Pancreas (tissue), 10 donors: ENCODE results near the gene FHIT. TPM values are rescaled to one million over a fixed set of nuclear protein-coding genes. Genes with fewer than 3 reads are reported as not detected.
A peak's percentile ranks its signal among the peaks of the same experiment; 100 is the strongest.

Experiments
- ATAC-seq, 4 donors: fragments of 200-7000 bp; cut with Tn5 transposase; one replicate each; pipeline versions ENCODE4 v1.8.0 to v1.9.1; 2020; ENCODE audit warnings: mild to moderate bottlenecking in 4 of 4, moderate library complexity in 4 of 4
- DNase-seq, 6 donors: peaks; one replicate each; pipeline ENCODE4 v3.0.0-alpha.2; 2020
- FAIRE-seq: peaks from 2 replicates; lab custom pipeline; 2012; peaks lifted over from hg19 to GRCh38; lab: Jason Lieb, UNC
- H3K27ac ChIP-seq, 4 donors: fragments of 200-600 bp; sonication (generic); 1 replicate in 3 of 4; 2 replicates in 1 of 4; pipeline versions ENCODE4 v1.5.0 to v1.8.0; 2020
- H3K27me3 ChIP-seq, 4 donors: fragments of 200-600 bp; one replicate each; pipeline ENCODE4 v1.8.0; 2021
- H3K36me3 ChIP-seq, 3 donors: fragments of 200-600 bp; sonication (generic) in 1 of 3; one replicate each; pipeline versions ENCODE4 v1.5.0 to v1.8.0; 2020 to 2021
- H3K4me1 ChIP-seq, 3 donors: fragments of 200-600 bp; one replicate each; pipeline ENCODE4 v1.8.0; 2021
- H3K4me3 ChIP-seq, 4 donors: fragments of 200-600 bp; sonication (generic) in 2 of 4; one replicate each; pipeline versions ENCODE4 v1.5.0 to v1.8.0; 2020 to 2021
- H3K9me3 ChIP-seq, 4 donors: fragments of 200-600 bp; one replicate each; pipeline ENCODE4 v1.8.0; 2021
- WGBS, 2 donors: extraction: QIAGEN DNeasy Blood & Tissue Kit; methylation state at CpG; one replicate each; pipeline ENCODE4 v1.1.7; 2013; 5-methylcytosine and 5-hydroxymethylcytosine counted together
- intact Hi-C, 3 donors: fragments of 100-400 bp; cut with DNase I; formaldehyde crosslinking; loops; one replicate each; pipeline versions ENCODE4 v1.11.1 to v1.14.2; 2022
- polyA plus RNA-seq, 2 donors: library from polyadenylated mRNA; stranded (reverse); fragments of 200-250 nt; gene quantifications; one replicate each; pipeline ENCODE4 v1.2.3, GENCODE V29; 2013
- total RNA-seq, 6 donors: library from RNA; stranded (reverse); fragmentation: NEBNext Ultra II Directional in 4 of 6; extraction: Animal tissue kit (Norgen Biotek cat#: 25700) in 4 of 6; gene quantifications; one replicate each; pipeline versions ENCODE4 v1.2.1 to v1.2.4, GENCODE V29; 2021 to 2023
- TF ChIP-seq, protein P1 (sequence below), 4 donors: fragments of 200-600 bp; sonication (generic) in 3 of 4; IDR thresholded peaks; one replicate each; pipeline versions ENCODE4 v1.5.0 to v1.8.0; 2021; ENCODE audit warnings: antibody characterized with exemption in 4 of 4
- donor health status: healthy with polysubstance abuse.
- donor health status: DM: no; HTN: no; CAD: no; lungs with moderate emphysema.
- donor health status: DM: no; HTN: no; CAD: no.
- donor health status: control.
- donor health status: control.
- donor health status: Bipolar disorder and iron deficiency.
- donor health status: DM: yes; HTN: yes; CAD: no.
- donor health status: DM: no; HTN: no; CAD: no.
- donor health status: DM: no; HTN: no; CAD: no.
- donor health status: DM: yes; HTN: yes; CAD: no.

Gene FHIT
- total and polyA plus RNA-seq, 8 donors = 4.8 to 15.7 (median 8.0) TPM

DNA sequence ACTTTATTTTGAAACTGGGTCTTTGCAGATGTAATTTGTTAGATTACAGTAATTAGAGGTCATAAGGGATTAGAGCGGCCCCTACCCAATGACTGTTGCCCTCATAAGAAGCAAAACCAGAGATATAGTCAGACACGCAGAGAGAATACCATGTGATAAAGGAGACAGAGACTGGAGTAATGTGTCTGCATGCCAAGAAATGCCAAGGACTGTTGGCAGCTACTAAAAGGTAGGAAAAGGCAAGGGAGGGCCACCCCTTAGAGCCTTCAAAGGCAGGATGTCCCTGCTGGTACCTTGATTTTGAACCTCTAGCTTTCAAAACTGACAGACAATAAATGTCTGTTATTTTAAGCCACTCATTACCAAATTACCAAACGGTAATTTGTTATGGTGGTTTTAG lies 548.2 kb downstream of the FHIT start:
- no peak overlapping the region for H3K27ac ChIP-seq
- no peaks in the 10 kb centered on the region for H3K36me3 ChIP-seq
- WGBS, 2 donors = 96 to 98% methylated on average over 3 of the region's 3 CpGs
- intact Hi-C loops = no loop called here
- FAIRE-seq = no peak
- DNase-seq = no peak
- no peak overlapping the region for H3K4me3 ChIP-seq
- H3K27me3 ChIP-seq = no peaks in the 10 kb centered on the region
- ATAC-seq = no peak
- TF ChIP-seq, protein P1, sequence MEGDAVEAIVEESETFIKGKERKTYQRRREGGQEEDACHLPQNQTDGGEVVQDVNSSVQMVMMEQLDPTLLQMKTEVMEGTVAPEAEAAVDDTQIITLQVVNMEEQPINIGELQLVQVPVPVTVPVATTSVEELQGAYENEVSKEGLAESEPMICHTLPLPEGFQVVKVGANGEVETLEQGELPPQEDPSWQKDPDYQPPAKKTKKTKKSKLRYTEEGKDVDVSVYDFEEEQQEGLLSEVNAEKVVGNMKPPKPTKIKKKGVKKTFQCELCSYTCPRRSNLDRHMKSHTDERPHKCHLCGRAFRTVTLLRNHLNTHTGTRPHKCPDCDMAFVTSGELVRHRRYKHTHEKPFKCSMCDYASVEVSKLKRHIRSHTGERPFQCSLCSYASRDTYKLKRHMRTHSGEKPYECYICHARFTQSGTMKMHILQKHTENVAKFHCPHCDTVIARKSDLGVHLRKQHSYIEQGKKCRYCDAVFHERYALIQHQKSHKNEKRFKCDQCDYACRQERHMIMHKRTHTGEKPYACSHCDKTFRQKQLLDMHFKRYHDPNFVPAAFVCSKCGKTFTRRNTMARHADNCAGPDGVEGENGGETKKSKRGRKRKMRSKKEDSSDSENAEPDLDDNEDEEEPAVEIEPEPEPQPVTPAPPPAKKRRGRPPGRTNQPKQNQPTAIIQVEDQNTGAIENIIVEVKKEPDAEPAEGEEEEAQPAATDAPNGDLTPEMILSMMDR (IDR thresholded peaks at IDR 0.05) = no peak
- no peaks in the 10 kb centered on the region for H3K4me1 ChIP-seq
- H3K9me3 ChIP-seq = no peaks in the 10 kb centered on the region

DNA sequence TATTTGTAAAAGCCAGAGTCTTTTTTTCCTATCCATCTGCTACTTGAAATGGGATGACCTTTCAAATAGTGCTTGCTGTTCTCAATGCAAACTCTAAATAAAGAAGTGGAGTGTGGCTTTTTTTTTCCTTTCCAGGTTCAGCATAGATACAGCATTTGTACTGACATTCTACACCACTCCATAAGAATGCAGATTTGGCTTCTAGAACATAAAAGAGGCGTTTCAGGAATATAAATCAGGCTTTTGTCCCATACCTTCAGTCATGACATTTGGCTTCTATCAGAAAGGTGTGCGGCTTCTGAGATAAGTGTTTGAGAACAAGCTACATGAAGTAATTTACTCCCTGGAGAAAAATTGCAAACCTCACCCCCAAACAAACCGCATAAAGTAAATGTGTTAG lies 553.1 kb downstream of the FHIT start:
- no peak for ATAC-seq
- TF ChIP-seq, protein P1 (IDR thresholded peaks at IDR 0.05) = no peak
- Histone ChIP-seq H3K4me1 (peaks cover 0 to 8% (median 5%) of the 10 kb centered on the region in 3 donors), H3K9me3 (no peaks in the 10 kb centered on the region), H3K4me3 (no peak overlapping the region), H3K36me3 (no peaks in the 10 kb centered on the region), H3K27ac (no peak overlapping the region), H3K27me3 (no peaks in the 10 kb centered on the region)
- 81 to 85% methylated on average over 3 of the region's 3 CpGs for WGBS, 2 donors
- intact Hi-C loops = no loop called here
- DNase-seq = no peak
- no peak for FAIRE-seq

DNA sequence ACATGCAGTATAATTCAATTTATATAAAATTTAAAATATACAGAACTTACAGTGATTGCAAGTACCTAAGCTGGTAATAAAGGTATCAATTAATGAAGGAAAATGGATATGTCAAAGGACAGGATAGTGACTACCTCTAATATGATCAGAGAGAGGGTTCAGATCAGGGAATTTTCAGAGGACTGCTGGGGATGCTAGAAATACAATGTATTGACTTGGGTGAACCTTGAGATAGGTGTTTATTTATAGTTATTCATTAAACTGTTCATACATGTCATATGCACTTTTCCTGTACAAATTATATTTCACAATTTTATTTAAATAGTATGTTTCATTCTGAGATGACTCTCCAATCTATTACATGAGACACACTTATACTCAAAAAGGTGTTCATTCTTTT lies 554.1 kb downstream of the FHIT start:
- Histone ChIP-seq H3K4me3 (no peak overlapping the region), H3K9me3 (no peaks in the 10 kb centered on the region), H3K27me3 (no peaks in the 10 kb centered on the region), H3K4me1 (peaks cover 0 to 8% (median 5%) of the 10 kb centered on the region in 3 donors), H3K36me3 (no peaks in the 10 kb centered on the region), H3K27ac (no peak overlapping the region)
- no peak for ATAC-seq
- no peak for FAIRE-seq
- intact Hi-C loops = no loop called here
- no peak for DNase-seq
- TF ChIP-seq, protein P1 (IDR thresholded peaks at IDR 0.05) = no peak

DNA sequence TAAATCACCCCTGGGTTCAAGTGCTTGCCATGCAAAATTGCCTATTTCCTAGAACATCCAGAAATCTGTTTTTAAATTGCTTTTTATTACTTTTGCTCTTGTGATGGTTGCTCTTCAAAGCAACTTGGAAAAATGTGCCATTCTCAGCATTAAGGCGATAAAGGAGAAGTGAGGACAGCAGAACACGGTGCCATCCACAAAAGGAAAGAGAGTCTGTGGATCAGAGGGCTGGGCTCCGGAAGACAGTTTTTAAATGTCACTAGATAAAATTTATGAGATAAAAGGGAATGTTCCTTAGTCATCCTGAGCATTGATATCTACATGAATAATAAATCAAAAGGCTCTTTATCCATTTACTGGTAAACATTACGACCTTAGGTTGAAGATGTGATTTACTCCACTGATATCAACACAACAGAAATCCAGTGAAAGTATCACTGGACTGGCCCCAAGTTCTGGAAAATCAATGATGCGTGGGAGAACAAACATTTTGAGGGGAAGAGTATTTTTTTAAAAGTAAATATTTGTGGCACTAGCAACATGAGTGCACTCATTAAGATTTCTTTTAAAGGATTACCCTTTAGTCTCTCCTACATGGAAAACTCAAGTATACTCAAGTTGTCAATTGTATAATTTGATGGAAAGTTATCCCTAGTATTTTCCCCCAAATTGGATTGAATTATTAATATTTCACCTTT lies 554.7 kb downstream of the FHIT start:
- no peaks in the 10 kb centered on the region for H3K9me3 ChIP-seq
- no peak for ATAC-seq
- 51 to 53% methylated on average over 5 of the region's 5 CpGs for WGBS, 2 donors

DNA sequence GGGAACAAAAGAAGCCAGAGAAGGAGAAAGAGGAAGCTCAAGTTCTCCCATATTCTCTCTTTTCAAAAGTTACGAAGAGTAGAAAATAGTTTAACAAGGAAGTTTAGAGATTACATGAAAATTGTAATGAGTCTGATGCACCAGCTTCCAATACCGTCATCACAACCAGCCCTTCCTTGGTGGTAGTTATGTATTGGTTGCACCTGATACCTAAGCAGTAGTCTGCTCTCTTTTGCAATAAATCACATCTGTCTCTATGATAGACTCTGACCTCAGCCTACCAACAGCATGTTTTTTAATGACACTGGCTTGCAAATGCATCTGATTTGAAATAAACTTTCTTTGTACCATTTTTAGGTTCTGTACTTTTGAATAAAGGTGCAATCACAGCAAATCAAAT lies 575.8 kb downstream of the FHIT start:
- Histone ChIP-seq H3K4me1 (no peaks in the 10 kb centered on the region), H3K4me3 (no peak overlapping the region), H3K9me3 (no peaks in the 10 kb centered on the region), H3K27ac (no peak overlapping the region), H3K36me3 (no peaks in the 10 kb centered on the region), H3K27me3 (no peaks in the 10 kb centered on the region)
- FAIRE-seq (no peak), DNase-seq (no peak), ATAC-seq (peak in 1 of 4 donors; percentile 60)
- intact Hi-C loops = no loop called here
- WGBS, 2 donors = 83 to 87% methylated on average over 2 of the region's 2 CpGs
- TF ChIP-seq, protein P1 (IDR thresholded peaks at IDR 0.05) = no peak

More for the DNA sequence above, 554.7 kb downstream of the FHIT start:
- Histone ChIP-seq H3K4me1 (peaks cover 0 to 8% (median 5%) of the 10 kb centered on the region in 3 donors), H3K36me3 (no peaks in the 10 kb centered on the region), H3K27ac (no peak overlapping the region), H3K4me3 (no peak overlapping the region), H3K27me3 (no peaks in the 10 kb centered on the region)
- TF ChIP-seq, protein P1 (IDR thresholded peaks at IDR 0.05) = no peak
- FAIRE-seq = no peak
- intact Hi-C loops = no loop called here
- DNase-seq = no peak
